ENCODE results near the gene PGS1. TPM values are rescaled to one million over a fixed set of nuclear protein-coding genes. Genes with fewer than 3 reads are reported as not detected.

Gene PGS1
- total RNA-seq, 1 donor from 2014 or later = 25.8 TPM

- Histone ChIP-seq H3K27me3 (ENCODE audit: control insufficient read depth, insufficient read depth, low read length) (peaks cover 1% of the 10 kb centered on the region), H3K4me3 (ENCODE audit: low read depth, low read length) (no peak overlapping the region), H3K36me3 (ENCODE audit: control insufficient read depth, insufficient read depth, low read length) (no peaks in the 10 kb centered on the region)
- FAIRE-seq (no peak), DNase-seq (ENCODE audit: low read depth) (no peak)
- TF ChIP-seq CTCF (IDR thresholded peaks at IDR 0.05; ENCODE audit: insufficient read depth, low read length, severe bottlenecking) = no peak
Measured at GRCh38 chr17:78345791-78346494, 32.5 kb upstream of the PGS1 start.

- no peak for TF ChIP-seq CTCF (IDR thresholded peaks at IDR 0.05; ENCODE audit: insufficient read depth, low read length, severe bottlenecking)
- peak; percentile 92 for FAIRE-seq
- peak; percentile 70 for DNase-seq (ENCODE audit: low read depth)
- Histone ChIP-seq H3K27me3 (ENCODE audit: control insufficient read depth, insufficient read depth, low read length) (peaks cover 1% of the 10 kb centered on the region), H3K36me3 (ENCODE audit: control insufficient read depth, insufficient read depth, low read length) (no peaks in the 10 kb centered on the region), H3K4me3 (ENCODE audit: low read depth, low read length) (no peak overlapping the region)
Measured at GRCh38 chr17:78346605-78347250, 31.7 kb upstream of the PGS1 start.

- FAIRE-seq (no peak), DNase-seq (ENCODE audit: low read depth) (no peak)
- TF ChIP-seq CTCF (IDR thresholded peaks at IDR 0.05; ENCODE audit: insufficient read depth, low read length, severe bottlenecking) = no peak
- H3K4me3 ChIP-seq (ENCODE audit: low read depth, low read length) = no peak overlapping the region
- no peaks in the 10 kb centered on the region for H3K36me3 ChIP-seq (ENCODE audit: control insufficient read depth, insufficient read depth, low read length)
- peaks cover 1% of the 10 kb centered on the region for H3K27me3 ChIP-seq (ENCODE audit: control insufficient read depth, insufficient read depth, low read length)
Measured at GRCh38 chr17:78347453-78347852, 31.0 kb upstream of the PGS1 start.

GRCh38 chr17:78348055-78348770 lies 30.2 kb upstream of the PGS1 start:
- no peak overlapping the region for H3K4me3 ChIP-seq (ENCODE audit: low read depth, low read length)
- FAIRE-seq (no peak), DNase-seq (ENCODE audit: low read depth) (no peak)
- H3K36me3 ChIP-seq (ENCODE audit: control insufficient read depth, insufficient read depth, low read length) = no peaks in the 10 kb centered on the region
- H3K27me3 ChIP-seq (ENCODE audit: control insufficient read depth, insufficient read depth, low read length) = peaks cover 1% of the 10 kb centered on the region
- no peak for TF ChIP-seq CTCF (IDR thresholded peaks at IDR 0.05; ENCODE audit: insufficient read depth, low read length, severe bottlenecking)

- H3K27me3 ChIP-seq (ENCODE audit: control insufficient read depth, insufficient read depth, low read length) = peaks cover 1% of the 10 kb centered on the region
- DNase-seq (ENCODE audit: low read depth) (no peak), FAIRE-seq (no peak)
- H3K4me3 ChIP-seq (ENCODE audit: low read depth, low read length) = no peak overlapping the region
- H3K36me3 ChIP-seq (ENCODE audit: control insufficient read depth, insufficient read depth, low read length) = no peaks in the 10 kb centered on the region
- peak; percentile 6 for TF ChIP-seq CTCF (IDR thresholded peaks at IDR 0.05; ENCODE audit: insufficient read depth, low read length, severe bottlenecking)
Measured at GRCh38 chr17:78349891-78350642, 28.4 kb upstream of the PGS1 start.
